Measurements from ENCODE around the gene NUBP1.

NUBP1 gene

GRCh38 chr16:10808850-10809249 is 65.2 kb downstream of the NUBP1 start:
- DNase-seq: no peak

- DNase-seq: no peak
Observed at GRCh38 chr16:10809706-10810105, 66.1 kb downstream of the NUBP1 start.

GRCh38 chr16:10812312-10813098 is 68.9 kb downstream of the NUBP1 start:
- DNase-seq: no peak

GRCh38 chr16:10813099-10813455 is 69.4 kb downstream of the NUBP1 start:
- no peak for DNase-seq

- DNase-seq: no peak
Observed at GRCh38 chr16:10817514-10817913, 73.9 kb downstream of the NUBP1 start.

GRCh38 chr16:10817963-10818941 is 74.6 kb downstream of the NUBP1 start, which contains the start of gene TVP23A:
Gene TVP23A, minus strand, starts transcription at chr16:10818794. Its CDS starts 301 bp downstream, at chr16:10818493.
- DNase-seq: no peak

Data from stimulated activated naive CD4-positive, alpha-beta T cell (primary cell).